Right ventricle myocardium inferior (tissue), 1 donor: ENCODE data around the gene TRPC3. TPM values are rescaled to one million over a fixed set of nuclear protein-coding genes. Genes with fewer than 3 reads are reported as not detected.

Experiments
- total RNA-seq: library from RNA; stranded (reverse); fragmentation: NEBNext Ultra II Directional; extraction: Animal tissue kit (Norgen Biotek cat#: 25700); gene quantifications from one replicate; pipeline ENCODE4 v1.2.1, GENCODE V29; 2021
- donor health status: DM: no; HTN: yes; CAD: no; lungs with severe emphysema.

The TRPC3 gene
- total RNA-seq, 1 donor from 2014 or later, result 0.14 TPM

Other genes starting within 250 kb of the TRPC3 start
- gene SMIM43, start 186.9 kb downstream of the TRPC3 start, total RNA-seq, result not detected
- gene EXOSC9, start 150.7 kb downstream of the TRPC3 start, total RNA-seq, result 10.2 TPM
- 1.2 TPM for gene CCNA2, start 128.2 kb downstream of the TRPC3 start, total RNA-seq
- 5.4 TPM for gene BBS7, start 81.6 kb downstream of the TRPC3 start, total RNA-seq
- gene BLTP1, start 200.3 kb upstream of the TRPC3 start, total RNA-seq, result 28.9 TPM